PC-3 (cell line): Measurements from ENCODE around the gene RALB. TPM values are rescaled to one million over a fixed set of nuclear protein-coding genes. Genes with fewer than 3 reads are reported as not detected.

Experiments used
- ATAC-seq: fragments of 200-7000 bp; cut with Tn5 transposase; 2 replicates; pipeline ENCODE4 v1.9.1; 2020; ENCODE audit warnings: mild to moderate bottlenecking, moderate library complexity
- BruUV-seq: library from RNA; stranded (reverse); fragments of 400-500 nt; replicated peaks from 2 replicates; lab custom pipeline; 2021; lab: Mats Ljungman, UMichigan
- CTCF ChIA-PET: fragments of 300-600 bp; sonication (Branson Sonifier 250); formaldehyde crosslinking; loops from one replicate; lab custom pipeline; 2022; ENCODE audit warnings: antibody characterized with exemption; lab: Charles Lee
- POLR2A ChIA-PET: fragments of 300-600 bp; sonication (Branson Sonifier 250); formaldehyde crosslinking; loops from one replicate; lab custom pipeline; 2022; ENCODE audit warnings: antibody characterized with exemption; ENCODE audit not compliant: unreplicated experiment; lab: Charles Lee
- DNase-seq: peaks from one replicate; pipeline ENCODE4 v3.0.0-alpha.2; 2015
- H2AFZ ChIP-seq: fragments of 300-600 bp; sonication (generic); 2 replicates; pipeline ENCODE4 v1.6.0; 2016; ENCODE audit warnings: antibody characterized with exemption, low read length
- H3F3A ChIP-seq: fragments of 300-600 bp; sonication (generic); one replicate; pipeline ENCODE4 v1.6.0; 2017; ENCODE audit warnings: antibody characterized with exemption, low read length, control low read depth, mild to moderate bottlenecking; ENCODE audit not compliant: unreplicated experiment
- H3K27ac ChIP-seq: fragments of 300-600 bp; sonication (generic); 2 replicates; pipeline ENCODE4 v1.5.1; 2016; ENCODE audit warnings: mild to moderate bottlenecking, low read length
- H3K27me3 ChIP-seq: fragments of 300-600 bp; sonication (generic); 2 replicates; pipeline ENCODE4 v1.6.1; 2016; ENCODE audit warnings: low read length, mixed read lengths
- H3K36me3 ChIP-seq: fragments of 300-600 bp; sonication (generic); 2 replicates; pipeline ENCODE4 v1.6.1; 2016; ENCODE audit warnings: low read depth, mixed run types, low read length, mixed read lengths
- H3K4me1 ChIP-seq: fragments of 300-600 bp; sonication (generic); 2 replicates; pipeline ENCODE4 v1.5.1; 2016; ENCODE audit warnings: low read length; ENCODE audit not compliant: insufficient read depth
- H3K4me2 ChIP-seq: fragments of 300-600 bp; sonication (generic); 2 replicates; pipeline ENCODE4 v1.6.0; 2016; ENCODE audit warnings: low read length
- H3K4me3 ChIP-seq: fragments of 300-600 bp; sonication (generic); 2 replicates; pipeline ENCODE4 v1.5.1; 2016; ENCODE audit warnings: mild to moderate bottlenecking, low read length, mixed read lengths
- H3K79me2 ChIP-seq: fragments of 300-600 bp; sonication (generic); 2 replicates; pipeline ENCODE4 v1.6.1; 2017; ENCODE audit warnings: low read length, mixed read lengths
- H3K9ac ChIP-seq: fragments of 300-600 bp; sonication (generic); 2 replicates; pipeline ENCODE4 v1.6.0; 2016; ENCODE audit warnings: mild to moderate bottlenecking, low read length
- H3K9me2 ChIP-seq: fragments of 300-600 bp; sonication (generic); replicated peaks from 2 replicates; pipeline ENCODE4 v1.6.1; 2016; ENCODE audit warnings: mixed run types, low read length, mixed read lengths
- H3K9me3 ChIP-seq: fragments of 300-600 bp; sonication (generic); 2 replicates; pipeline ENCODE4 v1.6.1; 2016; ENCODE audit warnings: low read length, mixed read lengths
- H4K20me1 ChIP-seq: fragments of 300-600 bp; sonication (generic); 2 replicates; pipeline ENCODE4 v1.6.1; 2016; ENCODE audit warnings: low read length, mixed read lengths
- CTCF ChIP-seq: fragments of 300-600 bp; sonication (generic); conservative IDR thresholded peaks from 2 replicates; pipeline ENCODE4 v1.5.1; 2017; ENCODE audit warnings: antibody characterized with exemption, low read depth, mild to moderate bottlenecking, low read length
- EZH2 ChIP-seq: fragments of 300-600 bp; sonication (generic); IDR thresholded peaks from one replicate; pipeline ENCODE4 v1.6.1; 2017; ENCODE audit warnings: antibody characterized with exemption, mild to moderate bottlenecking, low read length; ENCODE audit not compliant: unreplicated experiment
- EZH2phosphoT487 ChIP-seq: fragments of 300-600 bp; sonication (generic); IDR thresholded peaks from 2 replicates; pipeline ENCODE4 v1.6.1; 2018; ENCODE audit warnings: mild to moderate bottlenecking, antibody characterized with exemption, low read length, borderline replicate concordance
- intact Hi-C: fragments of 100-400 bp; cut with micrococcal nuclease; formaldehyde crosslinking; loops from 2 replicates; pipeline ENCODE4 v1.9.0; 2023
- total RNA-seq: library from RNA; depleted of rRNA; stranded (reverse); fragments of >200 nt; gene quantifications from 2 replicates; pipeline ENCODE4 v1.2.3, GENCODE V29; 2014

Gene RALB
- total RNA-seq, 1 experiment from 2014 or later = 57.9 TPM

- no peaks in the 10 kb centered on the region for H3K9me3 ChIP-seq
- intact Hi-C loops = no loop called here
- H3K27ac ChIP-seq = no peak overlapping the region
- no peaks in the 10 kb centered on the region for H3F3A ChIP-seq
- no peaks in the 10 kb centered on the region; the same call in 1 of the 2 replicates for H3K36me3 ChIP-seq
- H3K27me3 ChIP-seq = no peaks in the 10 kb centered on the region
- DNase-seq (no peak), ATAC-seq (no peak)
- no peak overlapping the region for H3K4me2 ChIP-seq
- H2AFZ ChIP-seq = no peak overlapping the region
- no peaks in the 10 kb centered on the region for H3K9me2 ChIP-seq
- H3K9ac ChIP-seq = no peak overlapping the region
- ChIA-PET POLR2A (no interaction called here), CTCF (no interaction called here)
- H3K79me2 ChIP-seq = no peaks in the 10 kb centered on the region
- no TSS peak for BruUV-seq
- H4K20me1 ChIP-seq = no peaks in the 10 kb centered on the region
- H3K4me3 ChIP-seq = no peak overlapping the region
- H3K4me1 ChIP-seq = no peaks in the 10 kb centered on the region
- TF ChIP-seq EZH2phosphoT487 (no peak), CTCF (no peak), EZH2 (no peak)
Observed at GRCh38 chr2:120305937-120306490, 53.4 kb downstream of the RALB start.

- no peaks in the 10 kb centered on the region for H3K27me3 ChIP-seq
- intact Hi-C loops = no loop called here
- ChIA-PET CTCF (no interaction called here), POLR2A (no interaction called here)
- no peak for ATAC-seq
- no peak overlapping the region for H3K4me3 ChIP-seq
- no peak for TF ChIP-seq CTCF
- TF ChIP-seq EZH2phosphoT487 = no peak
- TF ChIP-seq EZH2 = no peak
- 0 out of 2 replicates have a peak, but pooled peaks cover under 1% of the 10 kb centered on the region for H3K4me1 ChIP-seq
- BruUV-seq = no TSS peak
- H3K79me2 ChIP-seq = no peaks in the 10 kb centered on the region
- no peak overlapping the region for H3K4me2 ChIP-seq
- H3K9me2 ChIP-seq = no peaks in the 10 kb centered on the region
- H3F3A ChIP-seq = no peaks in the 10 kb centered on the region
- H3K9ac ChIP-seq = no peak overlapping the region
- no peaks in the 10 kb centered on the region for H3K9me3 ChIP-seq
- no peaks in the 10 kb centered on the region for H4K20me1 ChIP-seq
- no peak overlapping the region for H2AFZ ChIP-seq
- no peak overlapping the region for H3K27ac ChIP-seq
- DNase-seq = no peak
- H3K36me3 ChIP-seq = no peaks in the 10 kb centered on the region; the same call in 1 of the 2 replicates
Observed at GRCh38 chr2:120307482-120307881, 54.8 kb downstream of the RALB start.
